Nephron (organoid): ENCODE measurements around the gene CNPY1.

Experiments
- H3K27ac Mint-ChIP-seq, 3 experiments: 2 replicates each; pipeline ENCODE4 v1.8.0; 2020; ENCODE audit warnings: mixed read lengths in 3 of 3, mild to moderate bottlenecking in 2 of 3, moderate library complexity in 1 of 3
- H3K27me3 Mint-ChIP-seq: 2 replicates; pipeline ENCODE4 v1.8.0; 2021; ENCODE audit warnings: low read depth, mild to moderate bottlenecking, moderate library complexity, mixed read lengths
- H3K36me3 Mint-ChIP-seq: 2 replicates; pipeline ENCODE4 v1.8.0; 2020; ENCODE audit warnings: low read depth, mixed read lengths
- H3K4me1 Mint-ChIP-seq: 2 replicates; pipeline ENCODE4 v1.8.0; 2020; ENCODE audit warnings: mixed read lengths
- H3K4me3 Mint-ChIP-seq, 3 experiments: 2 replicates each; pipeline ENCODE4 v1.8.0; 2020; ENCODE audit warnings: mild to moderate bottlenecking in 3 of 3, mixed read lengths in 3 of 3, moderate library complexity in 2 of 3
- H3K9me3 Mint-ChIP-seq: 2 replicates; pipeline ENCODE4 v1.8.0; 2020; ENCODE audit warnings: mixed read lengths
- CTCF ChIP-seq, 3 experiments: fragments of 200-600 bp; sonication (generic); IDR thresholded peaks; one replicate each; pipeline ENCODE4 v1.5.0; 2021; ENCODE audit warnings: antibody characterized with exemption in 3 of 3; ENCODE audit not compliant: unreplicated experiment in 3 of 3

CNPY1 gene

GRCh38 chr7:155538293-155538692 lies 8.1 kb downstream of the CNPY1 start:
- Mint-ChIP-seq H3K9me3 (no peaks in the 10 kb centered on the region), H3K27me3 (peaks cover 76% of the 10 kb centered on the region), H3K4me1 (peaks cover 12% of the 10 kb centered on the region), H3K4me3 (no peak overlapping the region), H3K27ac (no peak overlapping the region), H3K36me3 (no peaks in the 10 kb centered on the region)
- no peak for TF ChIP-seq CTCF (IDR thresholded peaks at IDR 0.05; ENCODE audit: unreplicated experiment in 3 of 3)

GRCh38 chr7:155536451-155536850 lies 9.9 kb downstream of the CNPY1 start:
- H3K4me1 Mint-ChIP-seq: peaks cover 20% of the 10 kb centered on the region
- TF ChIP-seq CTCF (IDR thresholded peaks at IDR 0.05; ENCODE audit: unreplicated experiment in 3 of 3): no peak
- H3K27ac Mint-ChIP-seq: no peak overlapping the region
- H3K9me3 Mint-ChIP-seq: peaks cover 3% of the 10 kb centered on the region
- no peaks in the 10 kb centered on the region for H3K36me3 Mint-ChIP-seq
- peaks cover 88% of the 10 kb centered on the region for H3K27me3 Mint-ChIP-seq
- no peak overlapping the region for H3K4me3 Mint-ChIP-seq

GRCh38 chr7:155534691-155535090 lies 11.7 kb downstream of the CNPY1 start:
- H3K4me1 Mint-ChIP-seq: peaks cover 20% of the 10 kb centered on the region
- no peak overlapping the region for H3K4me3 Mint-ChIP-seq
- H3K36me3 Mint-ChIP-seq: no peaks in the 10 kb centered on the region
- TF ChIP-seq CTCF (IDR thresholded peaks at IDR 0.05; ENCODE audit: unreplicated experiment in 3 of 3): no peak
- H3K27ac Mint-ChIP-seq: no peak overlapping the region
- H3K9me3 Mint-ChIP-seq: peaks cover 3% of the 10 kb centered on the region
- peaks cover 94% of the 10 kb centered on the region for H3K27me3 Mint-ChIP-seq

- H3K4me1 Mint-ChIP-seq: peaks cover 20% of the 10 kb centered on the region
- H3K36me3 Mint-ChIP-seq: no peaks in the 10 kb centered on the region
- no peak overlapping the region for H3K27ac Mint-ChIP-seq
- H3K27me3 Mint-ChIP-seq: peaks cover 94% of the 10 kb centered on the region
- peak overlapping the region; percentile 76 to 81 (median 79) for H3K4me3 Mint-ChIP-seq
- peaks cover 3% of the 10 kb centered on the region for H3K9me3 Mint-ChIP-seq
- TF ChIP-seq CTCF (IDR thresholded peaks at IDR 0.05; ENCODE audit: unreplicated experiment in 3 of 3): peak; percentile 59 to 68 (median 65)
Measured at GRCh38 chr7:155533827-155534690, 12.3 kb downstream of the CNPY1 start.

GRCh38 chr7:155533120-155533826 lies 13.1 kb downstream of the CNPY1 start:
- H3K4me3 Mint-ChIP-seq: peak overlapping the region; percentile 76 to 81 (median 79)
- H3K27ac Mint-ChIP-seq: no peak overlapping the region
- H3K4me1 Mint-ChIP-seq: peaks cover 20% of the 10 kb centered on the region
- TF ChIP-seq CTCF (IDR thresholded peaks at IDR 0.05; ENCODE audit: unreplicated experiment in 3 of 3): no peak
- H3K36me3 Mint-ChIP-seq: no peaks in the 10 kb centered on the region
- peaks cover 3% of the 10 kb centered on the region for H3K9me3 Mint-ChIP-seq
- peaks cover 96% of the 10 kb centered on the region for H3K27me3 Mint-ChIP-seq
